ENCODE measurements around the gene PAX2. TPM values are rescaled to one million over a fixed set of nuclear protein-coding genes. Genes with fewer than 3 reads are reported as not detected.

The PAX2 gene
- polyA plus RNA-seq, 2 of the 4 experiments (the other 2 are of a cell fraction) = 0.06 to 0.21 TPM

- no peaks in the 10 kb centered on the region for H3K4me1 ChIP-seq
- no peak for TF ChIP-seq KDM1A (IDR thresholded peaks at IDR 0.05; ENCODE audit: low read depth)
- H3K4me2 ChIP-seq = no peak overlapping the region
- POLR2A ChIA-PET = no interaction called here
- DNase-seq (ENCODE audit: low read depth in 1 of 2, low spot score in 1 of 2) (no peak), FAIRE-seq (no peak), ATAC-seq (no peak)
- CTCF ChIA-PET = interaction anchor here (0.6 to 1.8 kb wide), 4 partner anchors 30 to 336 kb away, joined by 3 to 8 read pairs (median 6); no protein-coding TSS in a partner anchor
- H3K27ac ChIP-seq = no peak overlapping the region
- no peak overlapping the region for H3K4me3 ChIP-seq
- no peaks in the 10 kb centered on the region for H3K9me3 ChIP-seq
- 56% methylated on average over 19 of the region's 20 CpGs for WGBS (ENCODE audit: missing lambda C conversion rate)
Observed at GRCh38 chr10:100807241-100807951, 62.0 kb downstream of the PAX2 start.

GRCh38 chr10:100808876-100809275 is 63.5 kb downstream of the PAX2 start:
- H3K27ac ChIP-seq = no peak overlapping the region
- CTCF ChIA-PET = interaction anchor here (1.8 kb wide), 1 partner anchor 70 kb away, joined by 8 read pairs; no protein-coding TSS in a partner anchor
- FAIRE-seq (no peak), DNase-seq (ENCODE audit: low read depth in 1 of 2, low spot score in 1 of 2) (no peak), ATAC-seq (no peak)
- 39% methylated on average over 7 of the region's 10 CpGs for WGBS (ENCODE audit: missing lambda C conversion rate)
- no peak overlapping the region for H3K4me2 ChIP-seq
- H3K9me3 ChIP-seq = no peaks in the 10 kb centered on the region
- POLR2A ChIA-PET = no interaction called here
- TF ChIP-seq ZNF302 (CRISPR knock-in tag; IDR thresholded peaks at IDR 0.05) = no peak
- no peak for TF ChIP-seq EHMT2 (IDR thresholded peaks at IDR 0.05; ENCODE audit: low read depth)
- no peak for TF ChIP-seq NR3C1 (IDR thresholded peaks at IDR 0.05)
- no peak for TF ChIP-seq POLR2AphosphoS2 (conservative IDR thresholded peaks at IDR 0.05; ENCODE audit: low read length)
- TF ChIP-seq NPAS2 (CRISPR knock-in tag; IDR thresholded peaks at IDR 0.05; ENCODE audit: borderline replicate concordance) = no peak
- TF ChIP-seq RFX5 (IDR thresholded peaks at IDR 0.05) = no peak
- no peak for TF ChIP-seq PBX3 (IDR thresholded peaks at IDR 0.05)
- TF ChIP-seq FOSL2 (IDR thresholded peaks at IDR 0.05) = no peak
- TF ChIP-seq FOSL2 (CRISPR knock-in tag; IDR thresholded peaks at IDR 0.05) = no peak
- TF ChIP-seq BHLHE40 (IDR thresholded peaks at IDR 0.05; ENCODE audit: low read depth, low read length) = no peak
- TF ChIP-seq RNF2 (IDR thresholded peaks at IDR 0.05; ENCODE audit: borderline replicate concordance, low read depth) = no peak
- no peak for TF ChIP-seq ZSCAN20 (CRISPR knock-in tag; IDR thresholded peaks at IDR 0.05)
- TF ChIP-seq ATOH8 (CRISPR knock-in tag; IDR thresholded peaks at IDR 0.05; ENCODE audit: low read depth) = no peak
- no peak for TF ChIP-seq FOSB (CRISPR knock-in tag; IDR thresholded peaks at IDR 0.05)
- no peak for TF ChIP-seq EHF (CRISPR knock-in tag; IDR thresholded peaks at IDR 0.05)
- TF ChIP-seq FOXS1 (CRISPR knock-in tag; IDR thresholded peaks at IDR 0.05) = no peak
- no peak for TF ChIP-seq GATA3 (IDR thresholded peaks at IDR 0.05; ENCODE audit: borderline replicate concordance)
- no peak overlapping the region for H3K4me3 ChIP-seq
- no peaks in the 10 kb centered on the region for H3K4me1 ChIP-seq

- DNase-seq (ENCODE audit: low read depth in 1 of 2, low spot score in 1 of 2) = no peak
- no peak overlapping the region for H3K4me2 ChIP-seq
- no peak for FAIRE-seq
- TF ChIP-seq ZC3H11A (IDR thresholded peaks at IDR 0.05) = no peak
- TF ChIP-seq E2F6 (IDR thresholded peaks at IDR 0.05; ENCODE audit: borderline replicate concordance, low read depth) = no peak
- TF ChIP-seq HOXA7 (CRISPR knock-in tag; IDR thresholded peaks at IDR 0.05) = no peak
- no peak for TF ChIP-seq JUNB (IDR thresholded peaks at IDR 0.05)
- no peak for TF ChIP-seq MAX (IDR thresholded peaks at IDR 0.05)
- no peak for TF ChIP-seq EHMT2 (IDR thresholded peaks at IDR 0.05; ENCODE audit: low read depth)
- TF ChIP-seq TFCP2L1 (CRISPR knock-in tag; IDR thresholded peaks at IDR 0.05) = no peak
- no peak for TF ChIP-seq BHLHE40 (IDR thresholded peaks at IDR 0.05; ENCODE audit: low read depth, low read length)
- POLR2A ChIA-PET = no interaction called here
- 68% methylated on average over 11 of the region's 14 CpGs for WGBS (ENCODE audit: missing lambda C conversion rate)
- no peaks in the 10 kb centered on the region for H3K9me3 ChIP-seq
- H3K4me3 ChIP-seq = no peak overlapping the region
- ATAC-seq = no peak
- H3K4me1 ChIP-seq = no peaks in the 10 kb centered on the region
- CTCF ChIA-PET = interaction anchor here (0.8 to 2.5 kb wide), 5 partner anchors 12 to 81 kb away, joined by 3 to 7 read pairs (median 6); no protein-coding TSS in a partner anchor
- no peak overlapping the region for H3K27ac ChIP-seq
Observed at GRCh38 chr10:100810091-100810834, 64.9 kb downstream of the PAX2 start.

All from A549 (cell line).